Esophagus muscularis mucosa (tissue), 4 donors: ENCODE data around the gene SPTLC3. TPM values are rescaled to one million over a fixed set of nuclear protein-coding genes. Genes with fewer than 3 reads are reported as not detected.
"Not testable (repeated sequence)": the region's sequence is repeated elsewhere in the genome, so short reads cannot be mapped to it uniquely, and the experiment has no call there.

ENCODE experiments used
- DNase-seq: peaks from one replicate; pipeline ENCODE4 v3.0.0-alpha.2; 2017; ENCODE audit errors: extremely low spot score
- H3K27ac ChIP-seq, 4 donors: fragments of 200-600 bp; sonication (generic); replicated peaks in 1 of 4; 1 replicate in 3 of 4; 2 replicates in 1 of 4; pipeline ENCODE4 v1.5.1; 2016 to 2019; ENCODE audit warnings: mild to moderate bottlenecking in 1 of 4
- H3K27me3 ChIP-seq, 4 donors: fragments of 200-600 bp; sonication (generic); one replicate each; pipeline versions ENCODE4 v1.5.1 to v1.6.0; 2016 to 2019
- H3K36me3 ChIP-seq, 4 donors: fragments of 200-600 bp; sonication (generic); one replicate each; pipeline ENCODE4 v1.5.1; 2016 to 2019
- H3K4me1 ChIP-seq, 4 donors: fragments of 200-600 bp; sonication (generic); one replicate each; pipeline ENCODE4 v1.5.1; 2016 to 2019
- H3K4me3 ChIP-seq, 4 donors: fragments of 200-600 bp; sonication (generic); 1 replicate in 2 of 4; 2 replicates in 2 of 4; pipeline ENCODE4 v1.5.1; 2016 to 2019; ENCODE audit warnings: mild to moderate bottlenecking in 4 of 4, moderate library complexity in 1 of 4
- H3K9me3 ChIP-seq, 4 donors: fragments of 200-600 bp; sonication (generic); 1 replicate in 3 of 4; 2 replicates in 1 of 4; pipeline ENCODE4 v1.5.1; 2016 to 2019
- EP300 ChIP-seq: sonication (generic); formaldehyde crosslinking; IDR thresholded peaks from one replicate; pipeline ENCODE4 v1.6.1; 2017; ENCODE audit warnings: antibody characterized with exemption
- POLR2A ChIP-seq: fragments of 450-650 bp; IDR thresholded peaks from one replicate; pipeline ENCODE4 v1.6.1; 2017; ENCODE audit warnings: antibody characterized with exemption, moderate library complexity, mild to moderate bottlenecking, low read depth
- POLR2AphosphoS5 ChIP-seq, 2 donors: sonication (generic); formaldehyde crosslinking; IDR thresholded peaks; one replicate each; pipeline ENCODE4 v1.6.1; 2017; ENCODE audit warnings: antibody characterized with exemption in 2 of 2
- WGBS: methylation state at CpG from one replicate; pipeline ENCODE4 v1.1.5; 2018; 5-methylcytosine and 5-hydroxymethylcytosine counted together
- intact Hi-C: fragments of 100-400 bp; cut with DNase I; formaldehyde crosslinking; loops from one replicate; pipeline ENCODE4 v1.15.1; 2023
- total RNA-seq, 4 donors: library from RNA; depleted of rRNA; stranded (reverse); fragments of >200 nt; gene quantifications; one replicate each; pipeline versions ENCODE4 v1.1.0 to v1.2.1, GENCODE V29; 2016
- TF ChIP-seq, protein P1 (sequence below), 3 experiments: fragments of 200-600 bp in 2 of 3; fragments of 450-650 bp in 1 of 3; sonication (generic) in 2 of 3; IDR thresholded peaks; one replicate each; pipeline ENCODE4 v1.5.1; 2017 to 2019; ENCODE audit warnings: antibody characterized with exemption in 3 of 3, mild to moderate bottlenecking in 2 of 3, moderate library complexity in 1 of 3

SPTLC3 gene
- total RNA-seq, 4 donors from 2014 or later: 2.8 to 12.5 (median 3.9) TPM

DNA sequence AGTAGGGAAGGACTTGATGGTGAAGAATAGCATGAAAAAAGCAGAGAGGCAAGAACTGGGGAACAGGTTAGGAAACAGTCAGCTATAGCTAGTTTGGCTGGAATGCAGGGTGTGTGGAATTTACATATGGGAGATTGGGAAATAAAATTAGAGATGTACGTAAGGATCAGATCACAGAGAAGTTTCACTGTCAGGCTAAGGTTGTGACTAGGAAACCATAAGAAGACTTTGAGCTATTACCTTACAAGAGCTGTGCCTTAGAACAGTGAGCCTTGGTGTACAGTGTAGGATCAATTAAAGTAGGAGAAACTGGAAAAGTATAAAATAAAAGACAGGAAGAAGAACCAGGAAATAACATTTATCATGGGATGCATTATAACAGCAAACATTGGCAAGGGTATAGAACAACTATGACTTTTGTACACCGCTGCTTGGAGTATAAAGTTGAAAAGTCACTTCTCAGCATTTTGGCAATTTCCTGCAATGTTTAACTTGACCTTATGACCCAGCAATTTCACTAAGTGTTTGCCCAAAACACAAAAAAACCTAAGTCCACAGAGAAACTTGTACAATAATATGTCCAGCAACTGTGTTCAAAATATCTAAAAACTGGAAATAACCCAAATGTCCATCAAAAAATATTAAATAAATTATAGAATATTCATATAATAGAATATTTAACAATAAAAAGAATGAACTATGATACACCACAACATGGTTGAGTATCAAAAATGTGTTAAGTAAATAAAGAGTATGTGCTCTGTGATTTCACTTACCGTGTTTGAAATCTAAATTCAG is 31.2 kb upstream of the SPTLC3 start:
- H3K36me3 ChIP-seq: no peaks in the 10 kb centered on the region
- peaks cover 0 to 5% (median 0%) of the 10 kb centered on the region in 4 donors for H3K27me3 ChIP-seq
- H3K9me3 ChIP-seq: peaks cover 0 to 3% (median 0%) of the 10 kb centered on the region in 4 donors
- no peak overlapping the region for H3K27ac ChIP-seq
- TF ChIP-seq, protein P1, sequence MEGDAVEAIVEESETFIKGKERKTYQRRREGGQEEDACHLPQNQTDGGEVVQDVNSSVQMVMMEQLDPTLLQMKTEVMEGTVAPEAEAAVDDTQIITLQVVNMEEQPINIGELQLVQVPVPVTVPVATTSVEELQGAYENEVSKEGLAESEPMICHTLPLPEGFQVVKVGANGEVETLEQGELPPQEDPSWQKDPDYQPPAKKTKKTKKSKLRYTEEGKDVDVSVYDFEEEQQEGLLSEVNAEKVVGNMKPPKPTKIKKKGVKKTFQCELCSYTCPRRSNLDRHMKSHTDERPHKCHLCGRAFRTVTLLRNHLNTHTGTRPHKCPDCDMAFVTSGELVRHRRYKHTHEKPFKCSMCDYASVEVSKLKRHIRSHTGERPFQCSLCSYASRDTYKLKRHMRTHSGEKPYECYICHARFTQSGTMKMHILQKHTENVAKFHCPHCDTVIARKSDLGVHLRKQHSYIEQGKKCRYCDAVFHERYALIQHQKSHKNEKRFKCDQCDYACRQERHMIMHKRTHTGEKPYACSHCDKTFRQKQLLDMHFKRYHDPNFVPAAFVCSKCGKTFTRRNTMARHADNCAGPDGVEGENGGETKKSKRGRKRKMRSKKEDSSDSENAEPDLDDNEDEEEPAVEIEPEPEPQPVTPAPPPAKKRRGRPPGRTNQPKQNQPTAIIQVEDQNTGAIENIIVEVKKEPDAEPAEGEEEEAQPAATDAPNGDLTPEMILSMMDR (IDR thresholded peaks at IDR 0.05): no peak
- TF ChIP-seq POLR2AphosphoS5 (IDR thresholded peaks at IDR 0.05): no peak
- no peak for TF ChIP-seq EP300
- TF ChIP-seq POLR2A: no peak
- no peaks in the 10 kb centered on the region for H3K4me1 ChIP-seq
- DNase-seq: no peak
- intact Hi-C loops: no loop called here
- no peak overlapping the region for H3K4me3 ChIP-seq
- WGBS: 87% methylated on average over 3 of the region's 3 CpGs

DNA sequence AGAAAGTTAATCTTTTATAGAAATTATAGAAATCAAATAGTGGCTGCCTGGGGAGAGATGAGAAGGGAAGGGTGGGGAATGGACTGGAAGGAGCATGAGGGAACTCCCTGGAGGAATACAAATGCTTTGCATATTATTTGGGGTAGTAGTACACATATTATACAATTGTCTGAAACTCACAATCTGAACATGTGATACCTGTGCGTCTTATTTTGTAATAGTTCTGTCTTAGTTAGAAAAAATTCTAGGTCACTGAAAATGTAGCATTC is 30.7 kb upstream of the SPTLC3 start:
- 92% methylated on average over 1 of the region's 1 CpG for WGBS
- peaks cover 0 to 3% (median 0%) of the 10 kb centered on the region in 4 donors for H3K9me3 ChIP-seq
- H3K4me3 ChIP-seq: no peak overlapping the region
- no peaks in the 10 kb centered on the region for H3K36me3 ChIP-seq
- peaks cover 0 to 5% (median 0%) of the 10 kb centered on the region in 4 donors for H3K27me3 ChIP-seq
- no peak for DNase-seq
- no peak overlapping the region for H3K27ac ChIP-seq
- TF ChIP-seq POLR2A (no peak), POLR2AphosphoS5 (IDR thresholded peaks at IDR 0.05) (no peak), EP300 (no peak)
- TF ChIP-seq, protein P1 (IDR thresholded peaks at IDR 0.05): no peak
- no peaks in the 10 kb centered on the region for H3K4me1 ChIP-seq
- intact Hi-C loops: no loop called here

DNA sequence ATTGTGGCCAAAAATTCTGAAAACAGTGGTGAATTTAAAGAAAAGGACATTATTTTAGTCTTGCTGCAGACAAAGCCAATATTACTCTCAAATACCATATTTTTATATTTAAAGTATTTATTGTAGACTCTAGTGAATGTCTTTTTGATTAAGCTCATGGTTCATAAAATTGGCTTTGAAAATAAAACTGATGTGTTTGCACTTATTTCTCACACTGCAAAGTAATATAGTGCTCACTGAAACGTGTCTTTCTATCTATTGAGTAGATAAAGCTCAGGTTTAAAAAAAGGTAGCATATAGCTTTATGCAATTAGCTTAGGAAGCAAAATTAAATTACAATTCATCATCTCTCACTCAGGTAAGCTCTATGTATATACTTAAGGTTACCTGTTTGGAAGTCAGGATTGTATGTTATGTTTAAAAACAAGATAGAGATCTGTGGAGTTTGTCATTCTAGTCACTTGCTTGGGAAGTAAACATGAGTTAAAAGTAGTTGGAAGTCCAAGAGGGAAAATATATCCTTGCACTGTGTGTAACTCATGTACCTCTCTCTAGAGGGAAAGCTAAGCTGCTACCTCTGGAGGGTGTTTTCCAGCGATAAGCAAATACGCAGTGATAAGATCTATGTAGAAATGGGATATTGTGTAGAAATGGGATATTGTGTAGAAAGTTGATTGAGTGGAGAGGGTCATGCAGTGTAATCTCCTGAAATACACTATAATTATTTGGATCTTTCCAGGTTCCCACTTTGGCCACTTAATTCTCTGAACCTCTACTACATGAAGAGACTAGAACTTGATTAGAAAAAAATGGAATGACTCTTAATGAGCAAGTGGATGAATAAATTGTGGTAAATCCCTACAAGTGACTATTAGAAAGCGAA is 29.9 kb upstream of the SPTLC3 start:
- DNase-seq: no peak
- TF ChIP-seq POLR2AphosphoS5 (IDR thresholded peaks at IDR 0.05): no peak
- TF ChIP-seq, protein P1 (IDR thresholded peaks at IDR 0.05): no peak
- H3K27ac ChIP-seq: no peak overlapping the region
- no peaks in the 10 kb centered on the region for H3K4me1 ChIP-seq
- no peak overlapping the region for H3K4me3 ChIP-seq
- no peaks in the 10 kb centered on the region for H3K36me3 ChIP-seq
- WGBS: 84% methylated on average over 4 of the region's 4 CpGs
- peaks cover 0 to 3% (median 0%) of the 10 kb centered on the region in 4 donors for H3K9me3 ChIP-seq
- intact Hi-C loops: no loop called here
- peaks cover 0 to 5% (median 0%) of the 10 kb centered on the region in 4 donors for H3K27me3 ChIP-seq

DNA sequence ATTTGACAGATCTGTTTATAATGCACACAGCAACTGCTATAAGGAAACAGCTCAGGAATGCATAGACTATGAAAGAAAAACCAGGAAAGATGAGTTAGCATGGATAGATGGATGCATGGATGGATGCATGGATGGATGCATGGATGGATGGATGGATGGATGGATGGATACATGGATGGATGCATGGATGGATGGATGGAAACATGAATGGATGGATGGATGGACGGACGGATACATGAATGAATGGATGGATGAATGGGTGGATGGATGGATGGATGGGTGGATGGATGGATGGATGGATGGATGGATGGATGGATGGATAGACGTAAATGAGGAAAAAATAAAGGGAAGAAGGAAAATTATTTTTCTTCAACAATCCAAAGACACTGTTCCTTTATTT is 29.1 kb upstream of the SPTLC3 start:
- DNase-seq, H3K27ac ChIP-seq, H3K4me3 ChIP-seq, H3K27me3 ChIP-seq, H3K36me3 ChIP-seq, intact Hi-C loops, H3K4me1 ChIP-seq, H3K9me3 ChIP-seq: not testable (repeated sequence)
- WGBS: 83% methylated on average over 3 of the region's 3 CpGs

DNA sequence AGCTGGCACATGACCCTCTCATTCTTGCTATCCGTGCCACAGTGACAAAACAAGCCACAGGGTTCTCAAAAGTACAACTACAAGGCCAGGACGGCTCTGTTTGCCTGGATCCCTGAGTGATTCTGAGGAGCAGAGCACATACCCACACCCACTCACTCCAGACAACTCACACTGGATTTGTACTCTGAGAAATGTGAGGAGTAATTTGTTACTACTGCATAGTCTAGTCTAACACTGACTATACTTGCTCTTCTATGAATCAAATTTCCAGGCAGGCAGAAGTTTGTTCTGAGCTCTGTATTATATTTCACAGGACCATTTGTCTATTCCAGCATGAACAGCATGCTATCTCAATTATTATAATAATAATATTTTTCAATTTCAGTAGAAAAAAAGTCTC is 26.7 kb upstream of the SPTLC3 start:
- intact Hi-C loops: no loop called here
- Histone ChIP-seq H3K9me3 (peaks cover 0 to 3% (median 0%) of the 10 kb centered on the region in 4 donors), H3K4me3 (no peak overlapping the region), H3K27me3 (no peaks in the 10 kb centered on the region), H3K36me3 (no peaks in the 10 kb centered on the region), H3K4me1 (no peaks in the 10 kb centered on the region), H3K27ac (no peak overlapping the region)
- no peak for DNase-seq
- 100% methylated on average over 2 of the region's 2 CpGs for WGBS
- TF ChIP-seq POLR2AphosphoS5 (IDR thresholded peaks at IDR 0.05) (no peak), EP300 (no peak), POLR2A (no peak)
- TF ChIP-seq, protein P1 (IDR thresholded peaks at IDR 0.05): no peak
